GM12872 (cell line): ENCODE measurements around the gene SSBP2.

Experiments
- CTCF ChIP-seq: IDR thresholded peaks from 3 replicates; pipeline ENCODE4 v1.5.1; 2011; ENCODE audit warnings: low read depth, mild to moderate bottlenecking, low read length, moderate library complexity; ENCODE audit not compliant: insufficient read depth

The SSBP2 gene

GRCh38 chr5:81604193-81604592 lies 146.7 kb downstream of the SSBP2 start:
- no peak for TF ChIP-seq CTCF

GRCh38 chr5:81601919-81602318 lies 149.0 kb downstream of the SSBP2 start:
- TF ChIP-seq CTCF: no peak

- no peak for TF ChIP-seq CTCF
Measured at GRCh38 chr5:81590498-81591384, 160.2 kb downstream of the SSBP2 start.

GRCh38 chr5:81579262-81579924 lies 171.5 kb downstream of the SSBP2 start:
- no peak for TF ChIP-seq CTCF

GRCh38 chr5:81577091-81577490 lies 173.8 kb downstream of the SSBP2 start:
- TF ChIP-seq CTCF: no peak

GRCh38 chr5:81575924-81576323 lies 175.0 kb downstream of the SSBP2 start:
- TF ChIP-seq CTCF: no peak

- no peak for TF ChIP-seq CTCF
Measured at GRCh38 chr5:81572201-81572600, 178.7 kb downstream of the SSBP2 start.
